Adrenal gland (tissue), 5 donors: ENCODE data around the gene POLR2B.

Experiments used
- POLR2A ChIP-seq, 2 donors: fragments of 450-650 bp; IDR thresholded peaks; one replicate each; pipeline ENCODE4 v1.6.1; 2017; ENCODE audit warnings: antibody characterized with exemption in 2 of 2, mild to moderate bottlenecking in 2 of 2, moderate library complexity in 1 of 2
- TF ChIP-seq, protein P1 (sequence below), 6 experiments: fragments of 450-650 bp in 4 of 6; fragments of 200-600 bp in 2 of 6; sonication (generic) in 1 of 6; IDR thresholded peaks; 1 replicate in 5 of 6; 2 replicates in 1 of 6; pipeline versions ENCODE4 v1.5.1 to v1.8.0; 2016 to 2021; ENCODE audit warnings: antibody characterized with exemption in 6 of 6, mild to moderate bottlenecking in 2 of 6, moderate library complexity in 1 of 6
- donor health status: DM: no; HTN: no; CAD: no.

DNA sequence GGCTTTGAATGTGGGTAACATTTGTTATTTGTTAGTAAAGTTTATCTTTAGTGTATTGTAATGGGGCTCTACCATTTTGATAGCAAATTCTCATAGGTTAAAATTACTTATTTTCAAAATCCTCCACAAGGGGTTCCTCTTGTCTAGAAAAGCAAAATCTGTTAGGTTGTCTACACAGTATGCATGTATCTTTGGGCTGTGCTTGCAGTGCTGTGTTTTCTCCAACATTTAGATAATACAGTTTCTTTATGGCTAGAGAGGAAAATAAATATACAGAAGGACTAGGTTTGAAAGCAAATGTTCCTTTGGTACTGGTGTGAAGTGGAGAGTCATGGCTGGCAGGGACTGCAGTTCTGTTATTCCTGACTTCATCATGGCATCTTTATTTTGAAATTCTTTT is 40.3 kb downstream of the POLR2B start:
- TF ChIP-seq, protein P1, sequence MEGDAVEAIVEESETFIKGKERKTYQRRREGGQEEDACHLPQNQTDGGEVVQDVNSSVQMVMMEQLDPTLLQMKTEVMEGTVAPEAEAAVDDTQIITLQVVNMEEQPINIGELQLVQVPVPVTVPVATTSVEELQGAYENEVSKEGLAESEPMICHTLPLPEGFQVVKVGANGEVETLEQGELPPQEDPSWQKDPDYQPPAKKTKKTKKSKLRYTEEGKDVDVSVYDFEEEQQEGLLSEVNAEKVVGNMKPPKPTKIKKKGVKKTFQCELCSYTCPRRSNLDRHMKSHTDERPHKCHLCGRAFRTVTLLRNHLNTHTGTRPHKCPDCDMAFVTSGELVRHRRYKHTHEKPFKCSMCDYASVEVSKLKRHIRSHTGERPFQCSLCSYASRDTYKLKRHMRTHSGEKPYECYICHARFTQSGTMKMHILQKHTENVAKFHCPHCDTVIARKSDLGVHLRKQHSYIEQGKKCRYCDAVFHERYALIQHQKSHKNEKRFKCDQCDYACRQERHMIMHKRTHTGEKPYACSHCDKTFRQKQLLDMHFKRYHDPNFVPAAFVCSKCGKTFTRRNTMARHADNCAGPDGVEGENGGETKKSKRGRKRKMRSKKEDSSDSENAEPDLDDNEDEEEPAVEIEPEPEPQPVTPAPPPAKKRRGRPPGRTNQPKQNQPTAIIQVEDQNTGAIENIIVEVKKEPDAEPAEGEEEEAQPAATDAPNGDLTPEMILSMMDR (IDR thresholded peaks at IDR 0.05): no peak
- TF ChIP-seq POLR2A (IDR thresholded peaks at IDR 0.05): no peak
